Brain microvascular endothelial cell (primary cell): ENCODE results near the gene CDK15.

Experiments
- DNase-seq: peaks from one replicate; pipeline ENCODE4 v3.0.0-alpha.2; 2020
- H3K27ac ChIP-seq: fragments of 250-450 bp; sonication (Bioruptor Pico); 2 replicates; pipeline ENCODE4 v1.5.1; 2020; ENCODE audit warnings: mild to moderate bottlenecking, moderate library complexity
- H3K27me3 ChIP-seq: fragments of 250-450 bp; sonication (Bioruptor Pico); replicated peaks from 2 replicates; pipeline ENCODE4 v1.5.1; 2020; ENCODE audit warnings: mild to moderate bottlenecking
- H3K36me3 ChIP-seq: fragments of 250-450 bp; sonication (Bioruptor Pico); replicated peaks from 2 replicates; pipeline ENCODE4 v1.5.1; 2020; ENCODE audit warnings: mild to moderate bottlenecking
- H3K4me3 ChIP-seq: 2 replicates; pipeline ENCODE4 v1.5.1; 2011; ENCODE audit warnings: low read depth, mild to moderate bottlenecking, control low read depth, low read length, moderate library complexity
- CTCF ChIP-seq: IDR thresholded peaks from 2 replicates; pipeline ENCODE4 v1.5.1; 2011; ENCODE audit warnings: low read depth, mild to moderate bottlenecking, moderate library complexity, low read length, control low read depth, inconsistent platforms; ENCODE audit errors: missing control alignments
- in situ Hi-C: cut with HindIII; loops from 2 replicates; pipeline ENCODE4 v1.10.0; 2017; ENCODE audit warnings: low sequenced_read_pairs, low pct_ligation_motif_present

The CDK15 gene

GRCh38 chr2:201777043-201777442 is 29.3 kb upstream of the CDK15 start:
- no peaks in the 10 kb centered on the region for H3K36me3 ChIP-seq
- no peak overlapping the region for H3K4me3 ChIP-seq
- no peak overlapping the region for H3K27ac ChIP-seq
- in situ Hi-C loops: no loop called here
- TF ChIP-seq CTCF: no peak
- DNase-seq: no peak
- H3K27me3 ChIP-seq: no peaks in the 10 kb centered on the region

DNA sequence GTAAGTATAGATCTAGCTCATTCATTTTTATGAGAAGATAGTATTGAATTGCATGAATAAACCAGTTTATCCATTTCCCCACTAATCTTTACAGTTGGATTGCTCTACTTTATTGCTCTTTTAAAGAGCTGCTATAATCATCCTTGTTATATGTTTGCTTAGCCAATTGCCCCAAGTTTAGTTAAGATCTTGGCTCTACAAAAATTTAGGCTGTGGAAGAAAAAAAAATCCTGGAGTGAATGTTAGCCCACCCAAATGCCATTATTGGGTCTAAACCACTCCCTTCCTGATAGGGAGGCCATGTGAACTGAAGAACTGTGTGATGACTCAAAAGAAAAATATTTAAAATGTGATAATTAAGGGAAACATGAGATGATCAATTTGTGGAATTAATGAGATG is 28.5 kb upstream of the CDK15 start:
- H3K36me3 ChIP-seq: no peaks in the 10 kb centered on the region
- no peak for TF ChIP-seq CTCF
- DNase-seq: no peak
- H3K27ac ChIP-seq: no peak overlapping the region
- no peak overlapping the region for H3K4me3 ChIP-seq
- in situ Hi-C loops: no loop called here
- H3K27me3 ChIP-seq: no peaks in the 10 kb centered on the region

DNA sequence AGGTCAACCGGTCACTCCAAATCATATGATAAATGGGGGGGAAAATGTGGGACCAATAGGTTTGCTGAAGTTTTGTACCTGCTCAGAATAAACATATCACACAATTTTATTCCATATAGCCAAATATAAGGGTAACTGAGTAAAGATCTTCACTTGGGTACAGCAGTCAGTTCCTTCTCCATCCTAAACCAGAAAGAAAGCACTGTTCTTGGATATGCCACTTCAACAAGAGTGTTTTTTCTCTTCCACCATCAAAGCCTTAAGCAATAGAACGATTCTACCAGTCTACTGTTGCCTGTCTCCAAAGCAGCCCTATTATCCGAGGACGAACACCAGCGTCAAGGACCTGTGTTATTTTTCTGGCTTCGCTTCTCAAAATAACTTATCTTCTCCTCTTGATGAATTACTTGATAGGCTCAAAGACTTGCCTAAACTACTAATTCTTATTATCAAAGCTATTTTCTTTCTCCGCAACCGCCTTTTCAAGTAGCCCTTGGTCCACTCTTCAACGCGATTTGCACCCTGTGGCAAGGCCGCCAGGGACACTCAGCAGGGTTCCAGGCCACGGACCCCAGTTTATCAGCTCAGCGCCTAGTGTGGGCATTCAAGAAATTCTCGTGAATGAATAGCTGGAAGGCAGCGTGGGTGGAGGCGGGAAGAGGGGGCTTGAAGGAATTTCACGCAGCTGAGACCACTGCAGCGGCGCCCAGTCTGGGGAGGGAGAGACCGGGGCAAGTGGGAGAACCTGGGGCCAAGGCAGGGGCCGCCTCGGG is 26.2 kb upstream of the CDK15 start:
- H3K27ac ChIP-seq: peak overlapping the region; percentile 93
- peak; percentile 15 for DNase-seq
- peak; percentile 9 for TF ChIP-seq CTCF
- H3K4me3 ChIP-seq: peak overlapping the region; percentile 89
- H3K36me3 ChIP-seq: no peaks in the 10 kb centered on the region
- no peaks in the 10 kb centered on the region for H3K27me3 ChIP-seq
- in situ Hi-C loops: no loop called here

GRCh38 chr2:201780674-201781493 is 25.5 kb upstream of the CDK15 start, which contains the start of gene ALS2:
TSS of gene ALS2 (minus strand) at chr2:201780933. CDS start at chr2:201768885, 12,048 bp downstream.
- no peak for TF ChIP-seq CTCF
- Histone ChIP-seq H3K4me3 (peak within 1 kb of the TSS; percentile 89), H3K27me3 (no peaks in the 10 kb centered on the region), H3K27ac (peak within 1 kb of the TSS; percentile 93), H3K36me3 (no peaks in the 10 kb centered on the region)
- peak; percentile 100 for DNase-seq
- in situ Hi-C loops: no loop called here

- H3K27me3 ChIP-seq: no peaks in the 10 kb centered on the region
- no peak for TF ChIP-seq CTCF
- peak overlapping the region; percentile 89 for H3K4me3 ChIP-seq
- H3K27ac ChIP-seq: peak overlapping the region; percentile 93
- in situ Hi-C loops: no loop called here
- H3K36me3 ChIP-seq: no peaks in the 10 kb centered on the region
- DNase-seq: no peak
These were observed 24.7 kb upstream of the CDK15 start for GRCh38 chr2:201781557-201782051.
